Activated CD4-positive, alpha-beta T cell treated with anti-CD3 and anti-CD28 coated beads for 36 hours (primary cell): Measurements from ENCODE around the gene RBBP7. TPM values are rescaled to one million over a fixed set of nuclear protein-coding genes. Genes with fewer than 3 reads are reported as not detected.
"Not testable (repeated sequence)": the region's sequence is repeated elsewhere in the genome, so short reads cannot be mapped to it uniquely, and the experiment has no call there.

Source experiments
- ATAC-seq: fragments of 200-7000 bp; cut with Tn5 transposase; one replicate; pipeline ENCODE4 v1.10.0; 2021; ENCODE audit warnings: mild to moderate bottlenecking, moderate library complexity
- CTCF ChIA-PET: fragments of 350-600 bp; sonication (Branson Sonifier 250); formaldehyde crosslinking; loops from one replicate; lab custom pipeline; 2021; ENCODE audit warnings: antibody characterized with exemption; lab: Charles Lee
- POLR2A ChIA-PET: fragments of 350-600 bp; sonication (Branson Sonifier 250); formaldehyde crosslinking; loops from one replicate; lab custom pipeline; 2021; ENCODE audit warnings: antibody characterized with exemption, inconsistent platforms; lab: Charles Lee
- DNase-seq: peaks from one replicate; pipeline ENCODE4 v3.0.0-alpha.2; 2020
- H3K27ac Mint-ChIP-seq: one replicate; pipeline ENCODE4 v1.8.0; 2021; ENCODE audit warnings: mixed read lengths
- H3K27me3 Mint-ChIP-seq: one replicate; pipeline ENCODE4 v1.8.0; 2021; ENCODE audit warnings: mixed read lengths
- H3K36me3 Mint-ChIP-seq: one replicate; pipeline ENCODE4 v1.8.0; 2021; ENCODE audit warnings: low read depth, mixed read lengths
- H3K4me1 Mint-ChIP-seq: one replicate; pipeline ENCODE4 v1.8.0; 2021; ENCODE audit warnings: mixed read lengths
- H3K4me3 Mint-ChIP-seq: one replicate; pipeline ENCODE4 v1.8.0; 2021; ENCODE audit warnings: mild to moderate bottlenecking, moderate library complexity, mixed read lengths
- H3K9me3 Mint-ChIP-seq: one replicate; pipeline ENCODE4 v1.8.0; 2021; ENCODE audit warnings: low read depth, mixed read lengths
- intact Hi-C, 2 experiments: fragments of 100-400 bp; cut with DNase I in 1 of 2; cut with micrococcal nuclease in 1 of 2; formaldehyde crosslinking; loops; one replicate each; pipeline versions ENCODE4 v1.14.2 to v1.15.1; 2022 to 2024; cut with DNase I, micrococcal nuclease
- total RNA-seq, 2 experiments: library from RNA; stranded (reverse); gene quantifications; one replicate each; pipeline ENCODE4 v1.2.3, GENCODE V29; 2021

RBBP7 gene
- total RNA-seq, 2 experiments from 2014 or later, result 198 to 238 TPM

GRCh38 chrX:16862829-16863228 lies 7.3 kb downstream of the RBBP7 start:
- ChIA-PET CTCF (no interaction called here), POLR2A (no interaction called here)
- no peak for DNase-seq
- Mint-ChIP-seq H3K4me3 (no peak overlapping the region), H3K36me3 (peaks cover 34% of the 10 kb centered on the region), H3K27ac (no peak overlapping the region), H3K27me3 (no peaks in the 10 kb centered on the region), H3K4me1 (peaks cover 40% of the 10 kb centered on the region), H3K9me3 (no peaks in the 10 kb centered on the region)
- intact Hi-C loops, result no loop called here
- ATAC-seq, result no peak

DNA sequence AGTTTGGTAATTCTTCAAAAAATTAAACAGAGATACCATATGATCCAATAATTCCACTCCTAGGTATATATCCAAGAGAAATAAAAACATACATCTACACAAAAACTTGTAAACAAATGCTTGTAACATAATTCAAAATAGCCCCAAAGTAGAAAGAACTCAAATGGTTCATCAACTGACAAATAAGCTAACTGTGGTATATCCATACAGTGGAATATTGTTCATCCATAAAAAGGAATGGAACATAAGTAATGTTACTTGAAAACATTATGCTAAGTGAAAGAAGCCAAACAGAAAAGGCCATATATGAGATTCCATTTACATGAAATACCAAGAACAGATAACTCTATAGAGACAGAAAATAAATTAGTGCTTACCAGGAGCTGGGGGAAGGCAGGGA lies 13.4 kb downstream of the RBBP7 start:
- Mint-ChIP-seq H3K4me3 (no peak overlapping the region), H3K4me1 (peaks cover 60% of the 10 kb centered on the region), H3K9me3 (no peaks in the 10 kb centered on the region), H3K27me3 (no peaks in the 10 kb centered on the region), H3K27ac (peak overlapping the region; percentile 47), H3K36me3 (peaks cover 53% of the 10 kb centered on the region)
- ChIA-PET POLR2A (interaction anchor here (1.1 kb wide), 1 partner anchor 10 kb away, joined by 3 read pairs; no protein-coding TSS in a partner anchor), CTCF (interaction anchor here (0.9 to 1.6 kb wide), 4 partner anchors 11 to 29 kb away, joined by 3 to 5 read pairs (median 4); no protein-coding TSS in a partner anchor)
- intact Hi-C loops, result loop anchor here in 1 of 2 experiments (1.0 kb wide), 1 partner anchor 13 kb away; no protein-coding TSS in a partner anchor
- ATAC-seq (no peak), DNase-seq (no peak)

- Mint-ChIP-seq H3K27ac (peak overlapping the region; percentile 58), H3K4me1 (peaks cover 65% of the 10 kb centered on the region), H3K36me3 (peaks cover 56% of the 10 kb centered on the region)
- H3K27me3 Mint-ChIP-seq, H3K9me3 Mint-ChIP-seq, H3K4me3 Mint-ChIP-seq: not testable (repeated sequence)
- intact Hi-C loops, result loop anchor here in 1 of 2 experiments (1.0 kb wide), 1 partner anchor 13 kb away; no protein-coding TSS in a partner anchor
- POLR2A ChIA-PET, result interaction anchor here (1.1 kb wide), 1 partner anchor 11 kb away, joined by 3 read pairs; no protein-coding TSS in a partner anchor
- CTCF ChIA-PET, result interaction anchor here (1.1 to 1.6 kb wide), 2 partner anchors 27 to 30 kb away, joined by 3 to 5 read pairs; no protein-coding TSS in a partner anchor
- DNase-seq (peak; percentile 62), ATAC-seq (peak; percentile 63)
Measured at GRCh38 chrX:16856076-16856404, 14.1 kb downstream of the RBBP7 start.

GRCh38 chrX:16855363-16856075 lies 14.6 kb downstream of the RBBP7 start:
- ChIA-PET CTCF (interaction anchor here (0.8 to 1.6 kb wide), 4 partner anchors 26 to 30 kb away, joined by 3 to 5 read pairs (median 4); no protein-coding TSS in a partner anchor), POLR2A (interaction anchor here (1.1 kb wide), 1 partner anchor 11 kb away, joined by 3 read pairs; no protein-coding TSS in a partner anchor)
- Mint-ChIP-seq H3K4me1 (peaks cover 65% of the 10 kb centered on the region), H3K27ac (peak overlapping the region; percentile 82), H3K27me3 (no peaks in the 10 kb centered on the region), H3K36me3 (peaks cover 56% of the 10 kb centered on the region), H3K9me3 (no peaks in the 10 kb centered on the region), H3K4me3 (no peak overlapping the region)
- intact Hi-C loops, result loop anchor here in 1 of 2 experiments (1.0 kb wide), 1 partner anchor 14 kb away; no protein-coding TSS in a partner anchor
- DNase-seq, result peak; percentile 13
- ATAC-seq, result peak; percentile 50

DNA sequence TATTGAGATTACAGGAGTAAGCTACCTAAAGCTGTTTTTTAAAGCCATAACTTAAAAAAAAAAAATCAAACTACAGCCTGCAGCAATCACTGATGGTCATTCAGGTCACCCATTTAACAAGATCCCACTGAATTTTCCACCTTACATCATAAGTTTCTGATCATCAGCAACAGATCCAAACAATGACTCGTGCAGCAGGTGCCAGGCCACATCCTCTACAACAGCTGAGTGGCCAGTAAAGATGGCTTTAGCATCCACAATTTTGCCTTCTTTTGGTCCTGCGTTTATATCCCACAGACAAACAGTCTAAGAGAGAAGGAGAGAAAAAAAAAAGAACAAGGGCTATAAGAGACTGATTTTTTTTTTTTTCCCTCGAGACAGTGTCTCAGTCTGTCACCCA lies 16.6 kb downstream of the RBBP7 start:
- peaks cover 54% of the 10 kb centered on the region for H3K4me1 Mint-ChIP-seq
- no peak for DNase-seq
- POLR2A ChIA-PET, result no interaction called here
- peaks cover 51% of the 10 kb centered on the region for H3K36me3 Mint-ChIP-seq
- H3K4me3 Mint-ChIP-seq, result no peak overlapping the region
- ATAC-seq, result no peak
- intact Hi-C loops, result loop anchor here in 1 of 2 experiments (2.0 kb wide), 1 partner anchor 15 kb away; no protein-coding TSS in a partner anchor
- peak overlapping the region; percentile 55 for H3K27ac Mint-ChIP-seq
- no peaks in the 10 kb centered on the region for H3K9me3 Mint-ChIP-seq
- CTCF ChIA-PET, result interaction anchor here (0.6 kb wide), 1 partner anchor 13 kb away, joined by 3 read pairs; no protein-coding TSS in a partner anchor
- H3K27me3 Mint-ChIP-seq, result no peaks in the 10 kb centered on the region

DNA sequence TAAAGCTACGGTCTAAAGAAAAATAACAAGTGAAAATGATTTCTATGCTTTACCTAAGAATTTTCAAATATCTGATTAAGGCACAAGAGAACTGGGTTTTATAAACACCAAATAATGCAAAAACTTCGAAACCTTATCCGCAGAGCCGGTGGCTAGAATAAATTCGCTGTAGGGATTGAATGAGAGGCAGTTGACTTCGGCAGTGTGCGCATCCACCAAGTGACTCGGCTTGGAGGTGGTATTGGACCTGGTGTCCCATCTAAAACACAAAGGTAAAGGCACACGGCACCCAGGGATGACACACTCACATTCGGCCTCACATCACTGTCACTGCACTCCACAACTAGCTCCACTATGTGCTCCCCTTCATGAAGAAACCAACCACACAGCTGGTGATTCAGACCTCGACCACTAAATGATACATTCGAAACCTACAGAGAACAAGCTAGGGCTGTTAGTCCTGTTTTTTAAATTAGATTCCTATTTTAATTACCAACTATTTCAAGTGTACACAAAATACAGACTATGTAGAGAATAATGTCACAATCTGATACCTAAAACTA lies 17.5 kb downstream of the RBBP7 start:
- DNase-seq, result peak; percentile 32

DNA sequence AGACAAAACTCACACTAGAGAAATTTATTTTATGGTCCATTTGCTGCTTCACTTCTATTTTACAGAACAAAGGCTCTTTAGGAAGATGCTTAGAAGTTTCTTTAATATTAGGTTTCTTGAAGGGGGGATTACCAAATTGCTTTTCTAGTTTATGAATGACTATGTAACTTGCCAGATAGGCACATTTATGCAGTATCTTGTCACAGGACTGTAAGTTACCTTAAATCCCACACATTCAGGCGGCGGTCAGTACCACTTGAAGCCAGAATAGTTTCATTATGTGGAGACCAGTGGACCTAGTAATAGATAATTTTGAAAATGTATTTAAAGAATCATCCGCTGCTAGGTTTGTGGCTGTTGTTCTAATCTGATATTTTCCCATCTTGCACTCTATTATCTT lies 18.3 kb downstream of the RBBP7 start:
- POLR2A ChIA-PET, result no interaction called here
- no peak for ATAC-seq
- intact Hi-C loops, result loop anchor here in 1 of 2 experiments (2.0 kb wide), 1 partner anchor 17 kb away; no protein-coding TSS in a partner anchor
- no peaks in the 10 kb centered on the region for H3K9me3 Mint-ChIP-seq
- H3K27me3 Mint-ChIP-seq, result no peaks in the 10 kb centered on the region
- H3K4me3 Mint-ChIP-seq, result no peak overlapping the region
- H3K36me3 Mint-ChIP-seq, result peaks cover 50% of the 10 kb centered on the region
- peak overlapping the region; percentile 65 for H3K27ac Mint-ChIP-seq
- H3K4me1 Mint-ChIP-seq, result peaks cover 51% of the 10 kb centered on the region
- no peak for DNase-seq
- CTCF ChIA-PET, result interaction anchor here (1.1 kb wide), 1 partner anchor 30 kb away, joined by 6 read pairs; no protein-coding TSS in a partner anchor

More for the DNA sequence above, 17.5 kb downstream of the RBBP7 start:
- intact Hi-C loops, result loop anchor here in 1 of 2 experiments (2.0 kb wide), 1 partner anchor 16 kb away; no protein-coding TSS in a partner anchor
- peak; percentile 74 for ATAC-seq
- H3K4me3 Mint-ChIP-seq, result no peak overlapping the region
- CTCF ChIA-PET, result interaction anchor here (1.0 to 1.1 kb wide), 2 partner anchors 30 to 194 kb away, joined by 3 to 6 read pairs; no protein-coding TSS in a partner anchor
- peak overlapping the region; percentile 63 for H3K27ac Mint-ChIP-seq
- POLR2A ChIA-PET, result no interaction called here
- peaks cover 57% of the 10 kb centered on the region for H3K36me3 Mint-ChIP-seq
- peaks cover 58% of the 10 kb centered on the region for H3K4me1 Mint-ChIP-seq
- H3K9me3 Mint-ChIP-seq, result no peaks in the 10 kb centered on the region
- H3K27me3 Mint-ChIP-seq, result no peaks in the 10 kb centered on the region

- H3K27me3 Mint-ChIP-seq, result no peaks in the 10 kb centered on the region
- H3K9me3 Mint-ChIP-seq, result no peaks in the 10 kb centered on the region
- ATAC-seq (no peak), DNase-seq (no peak)
- no peak overlapping the region for H3K4me3 Mint-ChIP-seq
- peaks cover 47% of the 10 kb centered on the region for H3K4me1 Mint-ChIP-seq
- intact Hi-C loops, result no loop called here
- H3K27ac Mint-ChIP-seq, result peak overlapping the region; percentile 65
- ChIA-PET CTCF (interaction anchor here (1.0 kb wide), 1 partner anchor 32 kb away, joined by 4 read pairs; no protein-coding TSS in a partner anchor), POLR2A (no interaction called here)
- H3K36me3 Mint-ChIP-seq, result peaks cover 46% of the 10 kb centered on the region
Measured at GRCh38 chrX:16851421-16851820, 18.7 kb downstream of the RBBP7 start.

GRCh38 chrX:16848541-16848940 lies 21.6 kb downstream of the RBBP7 start:
- Mint-ChIP-seq H3K27ac (no peak overlapping the region), H3K27me3 (no peaks in the 10 kb centered on the region), H3K4me1 (peaks cover 30% of the 10 kb centered on the region), H3K4me3 (no peak overlapping the region), H3K36me3 (peaks cover 39% of the 10 kb centered on the region), H3K9me3 (no peaks in the 10 kb centered on the region)
- ATAC-seq (no peak), DNase-seq (no peak)
- ChIA-PET CTCF (no interaction called here), POLR2A (no interaction called here)
- intact Hi-C loops, result no loop called here

GRCh38 chrX:16845686-16846085 lies 24.5 kb downstream of the RBBP7 start:
- Mint-ChIP-seq H3K36me3 (peaks cover 26% of the 10 kb centered on the region), H3K27me3 (no peaks in the 10 kb centered on the region), H3K4me3 (no peak overlapping the region), H3K9me3 (no peaks in the 10 kb centered on the region), H3K4me1 (peaks cover 11% of the 10 kb centered on the region), H3K27ac (no peak overlapping the region)
- ChIA-PET CTCF (no interaction called here), POLR2A (no interaction called here)
- intact Hi-C loops, result no loop called here
- ATAC-seq (no peak), DNase-seq (no peak)

DNA sequence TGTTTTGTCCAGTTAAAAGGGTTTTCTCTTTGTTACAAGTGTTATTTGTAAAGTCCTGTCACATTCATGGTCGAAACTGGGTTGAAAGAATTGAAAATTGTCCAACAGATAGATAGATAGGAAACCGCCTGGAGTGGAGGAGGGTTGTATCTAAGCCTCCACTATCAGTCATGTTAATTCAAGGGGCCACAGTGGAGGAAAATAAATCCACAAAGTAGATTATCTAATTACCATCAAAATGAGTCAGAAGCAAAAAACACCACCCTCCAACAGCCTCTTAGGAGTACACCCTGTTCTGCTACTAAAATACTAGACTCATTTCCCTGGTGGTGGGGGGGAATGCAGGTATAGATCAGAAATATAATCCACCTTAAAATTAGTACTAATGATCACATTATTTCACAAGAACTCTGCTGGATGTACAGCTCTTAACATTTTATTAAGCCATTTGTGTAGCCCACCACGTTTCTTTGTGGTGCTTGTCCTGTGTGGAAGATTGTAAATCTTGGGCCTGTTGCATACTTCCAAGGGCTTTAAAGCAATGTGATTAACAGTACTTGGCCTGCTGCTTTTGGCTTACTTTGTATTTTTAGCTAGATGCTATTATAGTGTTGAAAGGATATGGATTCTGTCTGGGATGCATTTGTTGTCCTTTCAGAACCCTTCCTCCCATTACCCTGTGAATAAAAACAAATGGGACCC lies 26.8 kb downstream of the RBBP7 start:
- Mint-ChIP-seq H3K36me3 (peaks cover 29% of the 10 kb centered on the region), H3K4me1 (peaks cover 19% of the 10 kb centered on the region), H3K27me3 (no peaks in the 10 kb centered on the region), H3K9me3 (no peaks in the 10 kb centered on the region), H3K4me3 (no peak overlapping the region), H3K27ac (peak overlapping the region; percentile 51)
- CTCF ChIA-PET, result no interaction called here
- DNase-seq, result no peak
- intact Hi-C loops, result no loop called here
- POLR2A ChIA-PET, result no interaction called here
- peak; percentile 24 for ATAC-seq
